Nephron progenitor cell (in vitro differentiated cells): Measurements from ENCODE around the gene IGF1R.
A peak's percentile ranks its signal among the peaks of the same experiment; 100 is the strongest.

ENCODE experiments used
- DNase-seq: peaks from one replicate; pipeline ENCODE4 v3.0.0; 2021
- H3K27ac Mint-ChIP-seq: 2 replicates; pipeline ENCODE4 v1.8.0; 2021; ENCODE audit warnings: mild to moderate bottlenecking, moderate library complexity, mixed read lengths
- H3K27me3 Mint-ChIP-seq: 2 replicates; pipeline ENCODE4 v1.8.0; 2021; ENCODE audit warnings: mild to moderate bottlenecking, low read depth, mixed read lengths; ENCODE audit not compliant: poor library complexity
- H3K36me3 Mint-ChIP-seq: 2 replicates; pipeline ENCODE4 v1.8.0; 2021; ENCODE audit warnings: low read depth, mixed read lengths
- H3K4me1 Mint-ChIP-seq: 2 replicates; pipeline ENCODE4 v1.8.0; 2021; ENCODE audit warnings: mixed read lengths
- H3K4me3 Mint-ChIP-seq: 2 replicates; pipeline ENCODE4 v1.8.0; 2021; ENCODE audit warnings: mild to moderate bottlenecking, moderate library complexity, mixed read lengths
- H3K9me3 Mint-ChIP-seq: 2 replicates; pipeline ENCODE4 v1.8.0; 2021; ENCODE audit warnings: mild to moderate bottlenecking, moderate library complexity, mixed read lengths
- TF ChIP-seq, protein P1 (sequence below): fragments of 200-600 bp; sonication (generic); IDR thresholded peaks from 2 replicates; pipeline ENCODE4 v1.5.0; 2021; ENCODE audit warnings: antibody characterized with exemption

The IGF1R gene

DNA sequence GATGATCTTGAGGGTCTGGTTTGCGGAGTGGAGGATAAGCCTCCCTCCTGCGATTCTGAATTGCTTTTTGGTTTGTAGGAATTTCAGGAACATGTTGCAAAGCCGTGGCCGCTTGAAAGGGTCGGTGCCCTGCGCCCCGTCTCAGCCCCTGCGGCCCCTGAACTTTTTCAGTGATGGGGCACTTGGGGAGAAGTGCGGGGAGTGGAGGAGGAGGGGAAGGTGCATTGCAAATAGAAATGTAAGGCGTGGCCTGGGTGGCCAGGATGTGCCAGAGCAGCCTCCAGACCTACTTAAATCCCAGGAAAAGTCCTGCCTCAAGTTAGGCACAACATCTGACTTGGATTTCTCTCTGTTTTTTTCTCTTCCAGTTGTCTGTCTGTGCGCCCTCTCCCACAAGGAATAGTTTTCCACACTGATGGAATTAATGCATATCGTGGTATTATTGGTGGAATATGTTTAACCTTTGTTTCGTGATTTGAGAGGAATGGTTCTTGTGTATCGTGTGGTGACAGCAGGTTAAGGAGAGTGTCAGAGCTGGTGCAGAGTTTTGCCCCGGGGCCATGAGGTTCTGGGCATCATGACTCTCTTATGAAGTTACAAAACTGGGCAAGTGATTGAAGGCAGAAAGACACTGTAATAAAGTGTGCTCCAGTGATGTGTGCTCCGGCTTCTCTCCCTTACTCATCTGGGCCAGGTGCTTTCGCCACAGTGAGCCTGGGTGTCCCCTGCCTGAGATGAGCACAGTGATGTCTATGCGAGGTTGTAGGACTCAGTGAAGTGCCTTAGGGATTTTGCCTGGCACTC, 205.5 kb downstream of the IGF1R start:
- Mint-ChIP-seq H3K27ac (peak overlapping the region; percentile 77), H3K4me3 (peak overlapping the region; percentile 90), H3K27me3 (no peaks in the 10 kb centered on the region), H3K9me3 (no peaks in the 10 kb centered on the region), H3K36me3 (no peaks in the 10 kb centered on the region), H3K4me1 (peaks cover 79% of the 10 kb centered on the region)
- TF ChIP-seq, protein P1, sequence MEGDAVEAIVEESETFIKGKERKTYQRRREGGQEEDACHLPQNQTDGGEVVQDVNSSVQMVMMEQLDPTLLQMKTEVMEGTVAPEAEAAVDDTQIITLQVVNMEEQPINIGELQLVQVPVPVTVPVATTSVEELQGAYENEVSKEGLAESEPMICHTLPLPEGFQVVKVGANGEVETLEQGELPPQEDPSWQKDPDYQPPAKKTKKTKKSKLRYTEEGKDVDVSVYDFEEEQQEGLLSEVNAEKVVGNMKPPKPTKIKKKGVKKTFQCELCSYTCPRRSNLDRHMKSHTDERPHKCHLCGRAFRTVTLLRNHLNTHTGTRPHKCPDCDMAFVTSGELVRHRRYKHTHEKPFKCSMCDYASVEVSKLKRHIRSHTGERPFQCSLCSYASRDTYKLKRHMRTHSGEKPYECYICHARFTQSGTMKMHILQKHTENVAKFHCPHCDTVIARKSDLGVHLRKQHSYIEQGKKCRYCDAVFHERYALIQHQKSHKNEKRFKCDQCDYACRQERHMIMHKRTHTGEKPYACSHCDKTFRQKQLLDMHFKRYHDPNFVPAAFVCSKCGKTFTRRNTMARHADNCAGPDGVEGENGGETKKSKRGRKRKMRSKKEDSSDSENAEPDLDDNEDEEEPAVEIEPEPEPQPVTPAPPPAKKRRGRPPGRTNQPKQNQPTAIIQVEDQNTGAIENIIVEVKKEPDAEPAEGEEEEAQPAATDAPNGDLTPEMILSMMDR, result no peak
- peak; percentile 26 for DNase-seq

DNA sequence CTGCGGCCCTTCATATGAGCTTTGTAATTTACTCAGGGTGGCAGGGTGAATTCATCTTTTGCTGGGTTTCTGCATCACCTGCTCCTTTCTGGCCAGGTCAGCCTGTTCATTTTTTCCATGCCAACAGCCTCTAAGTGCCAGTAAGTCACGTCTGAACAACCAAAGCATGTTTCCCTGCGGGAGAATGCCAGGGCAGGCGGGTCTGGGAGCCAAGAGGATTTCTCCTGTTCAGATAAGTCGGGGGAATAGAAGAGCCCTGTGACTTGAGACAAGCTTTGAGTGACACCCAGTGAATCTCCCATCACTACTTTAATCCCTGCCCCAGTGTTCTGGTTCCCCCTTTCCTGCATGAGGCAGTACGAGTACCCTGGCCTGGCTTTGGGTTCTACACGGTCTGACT, 206.2 kb downstream of the IGF1R start:
- DNase-seq, result no peak
- Mint-ChIP-seq H3K9me3 (no peaks in the 10 kb centered on the region), H3K36me3 (no peaks in the 10 kb centered on the region), H3K27me3 (no peaks in the 10 kb centered on the region), H3K4me3 (peak overlapping the region; percentile 90), H3K4me1 (peaks cover 82% of the 10 kb centered on the region), H3K27ac (no peak overlapping the region)
- TF ChIP-seq, protein P1, result no peak

DNA sequence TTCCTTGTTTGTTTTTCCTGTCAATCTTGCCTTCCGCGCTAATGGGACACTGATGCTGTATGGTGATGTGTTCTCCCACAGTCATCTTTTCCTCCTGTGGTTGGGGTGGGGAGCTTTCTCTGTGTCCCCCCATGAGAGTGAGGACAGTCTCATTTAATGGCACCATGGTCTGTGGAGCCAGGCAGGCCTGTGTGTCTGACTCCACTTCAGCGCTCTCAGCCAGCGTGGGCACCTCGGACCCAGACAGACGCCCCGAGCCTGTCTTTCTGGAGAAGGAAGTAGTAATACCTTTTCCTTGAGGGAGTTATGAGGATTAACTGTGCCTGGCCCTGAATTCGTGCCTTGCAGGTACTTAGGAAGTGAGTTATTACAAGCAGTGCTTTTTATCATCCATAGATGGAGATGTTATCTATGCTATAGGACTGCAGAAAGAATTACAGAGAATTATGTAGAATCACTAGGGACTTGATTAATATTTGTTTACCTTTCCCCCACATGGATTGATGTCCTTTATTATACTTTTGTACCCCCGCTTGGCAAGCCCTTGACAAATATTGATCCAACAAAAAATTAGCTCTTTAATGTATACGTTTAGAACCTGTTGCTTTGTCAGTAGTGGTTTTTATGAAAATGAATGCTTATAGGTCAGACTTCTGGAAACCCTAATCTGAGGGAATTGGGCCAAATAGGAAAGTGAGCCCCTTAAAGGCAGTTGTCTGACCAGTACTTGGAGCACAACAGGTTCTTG, 206.9 kb downstream of the IGF1R start:
- no peak for DNase-seq
- H3K27ac Mint-ChIP-seq, result peak overlapping the region; percentile 81
- H3K9me3 Mint-ChIP-seq, result no peaks in the 10 kb centered on the region
- peaks cover 79% of the 10 kb centered on the region for H3K4me1 Mint-ChIP-seq
- H3K27me3 Mint-ChIP-seq, result no peaks in the 10 kb centered on the region
- TF ChIP-seq, protein P1, result no peak
- H3K4me3 Mint-ChIP-seq, result peak overlapping the region; percentile 18
- H3K36me3 Mint-ChIP-seq, result no peaks in the 10 kb centered on the region

DNA sequence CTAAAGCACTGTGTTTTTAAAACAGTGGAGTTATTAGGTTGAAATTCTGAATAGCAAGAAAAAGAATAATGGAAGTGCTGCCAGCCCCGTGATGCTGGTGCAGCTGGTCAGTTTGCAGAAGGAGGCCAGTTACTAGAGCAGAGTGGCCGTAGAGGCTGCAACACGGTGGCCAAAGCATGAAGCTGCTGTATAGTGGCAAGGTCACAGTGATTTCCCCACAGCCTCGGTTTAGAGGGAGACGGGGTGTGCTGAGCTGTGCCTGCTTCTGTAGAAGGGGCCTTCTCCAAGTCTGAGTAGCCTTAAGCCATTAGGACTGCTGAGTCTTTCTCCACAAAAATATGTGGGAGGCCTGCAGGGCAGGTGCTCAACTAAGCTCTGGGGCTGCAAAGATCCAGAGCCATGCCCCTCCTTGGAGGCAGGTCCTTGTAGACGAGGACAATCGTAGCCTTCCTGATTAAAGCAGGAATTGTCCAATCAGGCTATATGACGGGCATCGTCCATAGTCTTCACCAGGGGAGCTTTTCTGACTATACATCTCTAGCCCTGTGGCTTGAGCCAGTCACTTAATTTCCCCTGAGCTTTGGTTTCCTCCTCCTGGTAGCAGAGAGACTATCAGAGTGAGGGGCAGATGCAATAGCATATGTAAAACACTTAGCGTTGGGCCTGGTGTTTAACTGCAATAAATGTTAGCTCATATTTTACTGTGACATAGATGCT, 207.6 kb downstream of the IGF1R start:
- Mint-ChIP-seq H3K36me3 (no peaks in the 10 kb centered on the region), H3K4me3 (no peak overlapping the region), H3K9me3 (no peaks in the 10 kb centered on the region), H3K27ac (no peak overlapping the region), H3K27me3 (no peaks in the 10 kb centered on the region), H3K4me1 (peaks cover 79% of the 10 kb centered on the region)
- TF ChIP-seq, protein P1, result no peak
- no peak for DNase-seq

DNA sequence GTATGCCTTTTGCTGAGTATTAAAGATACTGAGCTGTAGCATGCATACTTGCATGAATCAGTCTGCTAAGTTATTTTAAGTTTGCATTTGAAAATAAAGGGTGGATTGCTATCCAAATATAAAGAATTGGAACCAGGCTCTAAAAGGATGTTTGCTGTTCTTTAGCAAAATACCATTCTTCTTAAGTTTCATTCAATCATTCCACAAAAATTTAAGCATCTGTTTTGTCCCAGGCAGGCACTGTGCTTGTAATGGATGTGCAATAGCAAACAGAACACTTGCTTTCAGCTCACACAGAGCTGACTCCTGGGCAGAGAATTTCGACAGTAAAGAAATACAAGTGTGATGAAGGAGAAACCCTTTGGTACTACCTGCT, 208.2 kb downstream of the IGF1R start:
- H3K4me1 Mint-ChIP-seq, result peaks cover 79% of the 10 kb centered on the region
- H3K36me3 Mint-ChIP-seq, result no peaks in the 10 kb centered on the region
- no peak overlapping the region for H3K27ac Mint-ChIP-seq
- DNase-seq, result no peak
- no peak overlapping the region for H3K4me3 Mint-ChIP-seq
- H3K9me3 Mint-ChIP-seq, result no peaks in the 10 kb centered on the region
- H3K27me3 Mint-ChIP-seq, result no peaks in the 10 kb centered on the region
- TF ChIP-seq, protein P1, result no peak
